Smooth muscle cell (in vitro differentiated cells): ENCODE data around the gene PLXNB3. TPM values are rescaled to one million over a fixed set of nuclear protein-coding genes. Genes with fewer than 3 reads are reported as not detected.
"Not testable (repeated sequence)": the region's sequence is repeated elsewhere in the genome, so short reads cannot be mapped to it uniquely, and the experiment has no call there.

Source experiments
- DNase-seq: peaks from one replicate; lab custom pipeline; 2025; ENCODE audit not compliant: unreplicated experiment; lab: John Stamatoyannopoulos, UW
- H2AFZ ChIP-seq: fragments of 200-600 bp; sonication (generic); 2 replicates; pipeline ENCODE4 v1.6.0; 2016; ENCODE audit warnings: antibody characterized with exemption, low read depth, mild to moderate bottlenecking
- H3F3A ChIP-seq: fragments of 200-600 bp; sonication (generic); 2 replicates; pipeline ENCODE4 v1.6.0; 2017; ENCODE audit warnings: antibody characterized with exemption, low read depth
- H3K27ac ChIP-seq: fragments of 200-600 bp; sonication (generic); 2 replicates; pipeline ENCODE4 v1.5.1; 2016; ENCODE audit warnings: low read depth, mild to moderate bottlenecking
- H3K27me3 ChIP-seq: fragments of 200-600 bp; sonication (generic); 2 replicates; pipeline ENCODE4 v1.6.1; 2016; ENCODE audit warnings: low read depth, mild to moderate bottlenecking
- H3K36me3 ChIP-seq: fragments of 200-600 bp; sonication (generic); 2 replicates; pipeline ENCODE4 v1.5.1; 2016; ENCODE audit warnings: low read depth
- H3K4me1 ChIP-seq: fragments of 200-600 bp; sonication (generic); 2 replicates; pipeline ENCODE4 v1.5.1; 2016; ENCODE audit warnings: low read depth
- H3K4me2 ChIP-seq: fragments of 200-600 bp; sonication (generic); 2 replicates; pipeline ENCODE4 v1.6.0; 2016; ENCODE audit warnings: mild to moderate bottlenecking
- H3K4me3 ChIP-seq: fragments of 200-600 bp; sonication (generic); 2 replicates; pipeline ENCODE4 v1.5.1; 2016; ENCODE audit warnings: mild to moderate bottlenecking
- H3K79me2 ChIP-seq: fragments of 200-600 bp; sonication (generic); 2 replicates; pipeline ENCODE4 v1.6.0; 2016; ENCODE audit warnings: low read depth, mild to moderate bottlenecking
- H3K9ac ChIP-seq: fragments of 200-600 bp; sonication (generic); 2 replicates; pipeline ENCODE4 v1.6.0; 2016; ENCODE audit warnings: low read depth
- H3K9me3 ChIP-seq: fragments of 200-600 bp; sonication (generic); replicated peaks from 2 replicates; pipeline ENCODE4 v1.5.1; 2016; ENCODE audit warnings: low read depth
- H4K20me1 ChIP-seq: fragments of 200-600 bp; sonication (generic); 2 replicates; pipeline ENCODE4 v1.6.0; 2016; ENCODE audit warnings: low read depth
- WGBS: methylation state at CpG from one replicate; pipeline ENCODE4 v1.1.7; 2016; ENCODE audit warnings: low lambda C conversion rate; 5-methylcytosine and 5-hydroxymethylcytosine counted together
- polyA plus RNA-seq: library from polyadenylated mRNA; unstranded; fragments of >200 nt; fragmentation: Nextera tagmentation; extraction: Ambion mirVana; gene quantifications from 2 replicates; pipeline ENCODE4 v1.2.1, GENCODE V29; 2016
- total RNA-seq: library from RNA; depleted of rRNA; stranded (reverse); fragments of >200 nt; gene quantifications from 2 replicates; pipeline ENCODE4 v1.2.3, GENCODE V29; 2014
- TF ChIP-seq, protein P1 (sequence below): fragments of 200-600 bp; sonication (generic); IDR thresholded peaks from 2 replicates; pipeline ENCODE4 v1.5.1; 2017; ENCODE audit warnings: borderline replicate concordance, mild to moderate bottlenecking, antibody characterized with exemption; ENCODE audit not compliant: insufficient read depth, poor library complexity, severe bottlenecking

PLXNB3 gene
- total and polyA plus RNA-seq, 2 experiments from 2014 or later: 0.58 to 3.9 TPM

- not testable (repeated sequence) for H2AFZ ChIP-seq, H3F3A ChIP-seq, H4K20me1 ChIP-seq, H3K9ac ChIP-seq, H3K79me2 ChIP-seq, H3K27ac ChIP-seq, H3K27me3 ChIP-seq, H3K9me3 ChIP-seq, H3K4me1 ChIP-seq, DNase-seq, H3K36me3 ChIP-seq
- WGBS: 53% methylated on average over 19 of the region's 35 CpGs
- Histone ChIP-seq H3K4me2 (peak overlapping the region; percentile 76), H3K4me3 (peak overlapping the region; percentile 29)
Observed at GRCh38 chrX:153743468-153744209, 20.4 kb upstream of the PLXNB3 start.

DNA sequence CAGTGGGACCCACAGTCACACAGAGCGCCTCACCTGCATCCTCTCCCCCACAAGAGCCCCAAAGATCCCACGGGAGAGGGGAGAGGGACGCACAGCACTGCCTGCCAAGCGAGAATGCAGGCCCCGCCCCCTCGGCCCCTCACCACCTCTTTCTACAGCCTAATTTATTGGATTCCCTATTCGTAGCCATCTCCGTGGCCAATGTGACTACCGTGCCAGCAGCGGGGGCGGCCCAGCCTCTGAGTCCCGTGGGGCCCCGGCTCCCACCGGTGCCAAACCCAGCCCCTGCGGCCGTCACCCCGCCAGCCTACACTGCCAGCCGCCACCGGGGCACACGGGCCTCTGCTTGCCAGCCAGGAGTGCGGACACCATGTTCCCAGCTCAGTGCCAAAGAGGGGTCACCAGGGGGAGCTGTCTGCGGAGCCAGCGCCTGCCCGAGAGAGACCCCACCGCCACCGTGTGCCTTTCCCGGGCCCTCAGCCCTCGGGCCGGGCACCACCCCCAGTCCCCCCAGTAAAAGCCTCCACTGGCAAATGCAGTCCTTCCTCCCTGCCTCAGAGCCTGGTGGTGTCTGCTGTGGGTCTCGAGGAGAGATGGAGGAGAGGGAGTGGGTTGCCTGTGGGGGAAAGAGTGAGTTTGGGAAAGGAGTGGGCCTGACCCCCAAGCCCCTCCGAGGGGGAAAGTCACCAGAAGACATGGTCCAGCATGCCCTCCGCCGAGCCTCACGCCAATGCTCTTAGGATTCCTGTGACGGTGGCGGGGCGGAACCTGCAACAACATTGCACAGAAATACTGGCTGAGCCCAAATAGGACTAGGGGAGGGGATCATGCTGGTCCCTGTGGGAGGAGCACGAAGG is 19.6 kb upstream of the PLXNB3 start:
- no peaks in the 10 kb centered on the region for H4K20me1 ChIP-seq
- H3K27ac ChIP-seq: no peak overlapping the region
- no peaks in the 10 kb centered on the region for H3F3A ChIP-seq
- no peak overlapping the region for H3K9ac ChIP-seq
- peak overlapping the region; percentile 29 for H3K4me3 ChIP-seq
- H3K4me2 ChIP-seq: peak overlapping the region; percentile 76
- no peak for DNase-seq
- TF ChIP-seq, protein P1, sequence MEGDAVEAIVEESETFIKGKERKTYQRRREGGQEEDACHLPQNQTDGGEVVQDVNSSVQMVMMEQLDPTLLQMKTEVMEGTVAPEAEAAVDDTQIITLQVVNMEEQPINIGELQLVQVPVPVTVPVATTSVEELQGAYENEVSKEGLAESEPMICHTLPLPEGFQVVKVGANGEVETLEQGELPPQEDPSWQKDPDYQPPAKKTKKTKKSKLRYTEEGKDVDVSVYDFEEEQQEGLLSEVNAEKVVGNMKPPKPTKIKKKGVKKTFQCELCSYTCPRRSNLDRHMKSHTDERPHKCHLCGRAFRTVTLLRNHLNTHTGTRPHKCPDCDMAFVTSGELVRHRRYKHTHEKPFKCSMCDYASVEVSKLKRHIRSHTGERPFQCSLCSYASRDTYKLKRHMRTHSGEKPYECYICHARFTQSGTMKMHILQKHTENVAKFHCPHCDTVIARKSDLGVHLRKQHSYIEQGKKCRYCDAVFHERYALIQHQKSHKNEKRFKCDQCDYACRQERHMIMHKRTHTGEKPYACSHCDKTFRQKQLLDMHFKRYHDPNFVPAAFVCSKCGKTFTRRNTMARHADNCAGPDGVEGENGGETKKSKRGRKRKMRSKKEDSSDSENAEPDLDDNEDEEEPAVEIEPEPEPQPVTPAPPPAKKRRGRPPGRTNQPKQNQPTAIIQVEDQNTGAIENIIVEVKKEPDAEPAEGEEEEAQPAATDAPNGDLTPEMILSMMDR: peak; percentile 29
- WGBS: 48% methylated on average over 33 of the region's 38 CpGs
- no peaks in the 10 kb centered on the region for H3K4me1 ChIP-seq
- no peak overlapping the region for H2AFZ ChIP-seq
- no peaks in the 10 kb centered on the region for H3K27me3 ChIP-seq
- H3K36me3 ChIP-seq: no peaks in the 10 kb centered on the region
- H3K9me3 ChIP-seq: no peaks in the 10 kb centered on the region
- no peaks in the 10 kb centered on the region for H3K79me2 ChIP-seq

- H3K9me3 ChIP-seq, H3K4me1 ChIP-seq, H3F3A ChIP-seq, H3K36me3 ChIP-seq, H3K79me2 ChIP-seq, H4K20me1 ChIP-seq, H3K27me3 ChIP-seq, H3K9ac ChIP-seq, H2AFZ ChIP-seq, H3K4me3 ChIP-seq, H3K4me2 ChIP-seq, DNase-seq, H3K27ac ChIP-seq: not testable (repeated sequence)
- WGBS: 75% methylated on average over 6 of the region's 12 CpGs
Observed at GRCh38 chrX:153745067-153745433, 19.0 kb upstream of the PLXNB3 start.

DNA sequence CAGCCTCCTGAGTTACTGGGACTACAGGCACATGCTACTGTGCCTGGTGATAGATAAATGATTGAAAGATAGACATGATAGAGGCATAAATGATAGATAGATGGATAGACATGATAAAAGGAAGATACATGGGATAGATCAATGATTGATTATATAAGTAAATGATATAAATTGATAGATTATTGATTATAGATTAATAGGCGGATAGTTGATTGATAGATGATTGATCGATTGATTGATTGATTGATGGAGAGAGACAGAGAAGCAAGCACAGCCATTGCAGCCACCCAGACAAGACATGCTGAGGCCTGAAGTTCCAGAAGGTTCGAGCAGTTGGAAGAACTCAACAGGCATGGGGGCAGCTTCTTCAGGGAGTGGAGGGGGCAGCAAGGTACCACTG is 17.7 kb upstream of the PLXNB3 start:
- Histone ChIP-seq H3K27me3 (no peaks in the 10 kb centered on the region), H2AFZ (no peak overlapping the region), H3K27ac (no peak overlapping the region), H3K4me3 (no peak overlapping the region), H3K36me3 (no peaks in the 10 kb centered on the region), H4K20me1 (no peaks in the 10 kb centered on the region), H3F3A (no peaks in the 10 kb centered on the region), H3K9me3 (no peaks in the 10 kb centered on the region), H3K4me1 (no peaks in the 10 kb centered on the region), H3K4me2 (no peak overlapping the region), H3K9ac (no peak overlapping the region), H3K79me2 (no peaks in the 10 kb centered on the region)
- no peak for DNase-seq
- TF ChIP-seq, protein P1: no peak
- WGBS: 86% methylated on average over 3 of the region's 3 CpGs

GRCh38 chrX:153746991-153747390 is 17.1 kb upstream of the PLXNB3 start:
- not testable (repeated sequence) for H3K27me3 ChIP-seq, H4K20me1 ChIP-seq, H3K9me3 ChIP-seq, H3F3A ChIP-seq, H3K4me2 ChIP-seq, H3K27ac ChIP-seq, H3K36me3 ChIP-seq, DNase-seq, H3K4me1 ChIP-seq, H3K4me3 ChIP-seq, H3K79me2 ChIP-seq, H3K9ac ChIP-seq, H2AFZ ChIP-seq
- 66% methylated on average over 6 of the region's 6 CpGs for WGBS

DNA sequence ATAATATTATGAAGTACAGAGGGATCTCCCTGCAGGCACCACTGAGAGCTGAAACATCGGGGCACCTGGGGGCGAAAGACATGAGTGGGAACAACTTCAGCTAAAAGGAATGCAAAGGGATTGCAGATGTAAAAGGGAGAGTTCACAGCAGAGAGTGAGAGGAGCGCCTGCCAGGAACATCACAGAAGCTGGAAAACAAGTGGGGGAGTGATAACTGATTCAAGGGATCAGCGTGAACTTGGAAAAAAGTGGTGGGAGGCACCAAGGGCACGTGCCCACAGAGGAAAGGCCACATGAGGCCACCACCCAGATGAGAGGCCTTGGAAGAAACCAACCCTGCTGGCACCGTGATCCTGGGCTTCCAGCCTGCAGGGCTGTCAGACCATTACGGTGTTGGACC is 15.0 kb upstream of the PLXNB3 start:
- not testable (repeated sequence) for H3K4me1 ChIP-seq, H3K36me3 ChIP-seq, H3K27me3 ChIP-seq, H3K79me2 ChIP-seq, H3K4me2 ChIP-seq, H3K4me3 ChIP-seq, H3K9me3 ChIP-seq, H2AFZ ChIP-seq, H3K27ac ChIP-seq, H3K9ac ChIP-seq, DNase-seq, H4K20me1 ChIP-seq, H3F3A ChIP-seq
- 84% methylated on average over 7 of the region's 7 CpGs for WGBS
